Motor neuron (in vitro differentiated cells): ENCODE measurements around the gene TINAG. TPM values are rescaled to one million over a fixed set of nuclear protein-coding genes. Genes with fewer than 3 reads are reported as not detected.

Experiments
- ATAC-seq, 8 experiments: fragments of 200-7000 bp; cut with Tn5 transposase; replicated peaks in 6 of 8; 2 replicates each; pipeline ENCODE4 v1.8.0; 2021; ENCODE audit warnings: mild to moderate bottlenecking in 8 of 8, moderate library complexity in 8 of 8
- H3K27ac ChIP-seq, 2 donors: fragments of 250-450 bp; sonication (Bioruptor Pico); 2 replicates each; pipeline ENCODE4 v1.9.0; 2021; ENCODE audit warnings: antibody characterized with exemption in 2 of 2, mild to moderate bottlenecking in 2 of 2, moderate library complexity in 1 of 2
- H3K4me1 ChIP-seq, 2 donors: fragments of 250-450 bp; sonication (Bioruptor Pico); replicated peaks in 1 of 2; 2 replicates each; pipeline ENCODE4 v1.6.1; 2021; ENCODE audit warnings: antibody characterized with exemption in 2 of 2, mild to moderate bottlenecking in 2 of 2, moderate library complexity in 1 of 2
- H3K4me3 ChIP-seq, 5 donors: fragments of 250-450 bp; sonication (Bioruptor Pico); 2 replicates each; pipeline ENCODE4 v1.9.0; 2021; ENCODE audit warnings: antibody characterized with exemption in 5 of 5, mild to moderate bottlenecking in 5 of 5, moderate library complexity in 4 of 5
- WGBS, 10 experiments: fragments of 450-650 bp; shearing (Covaris generic); methylation state at CpG; one replicate each; pipeline ENCODE4 v1.0.0; 2022; 5-methylcytosine and 5-hydroxymethylcytosine counted together
- in situ Hi-C, 9 experiments: fragments of 400-800 bp; cut with MboI; loops; one replicate each; pipeline ENCODE4 v1.15.0; 2021; ENCODE audit warnings: low sequenced_read_pairs in 9 of 9, low pct_unique_long_range_greater_than_20kb in 2 of 9; ENCODE audit not compliant: unreplicated experiment in 9 of 9
- total RNA-seq, 8 experiments: library from RNA; unstranded; fragments of 300-600 nt; gene quantifications; 2 replicates each; pipeline versions ENCODE4 v1.2.3 to v1.2.4, GENCODE V29; 2022

Gene TINAG
- total RNA-seq, 8 experiments from 2014 or later = 0.19 TPM; not detected in 7

GRCh38 chr6:54404791-54405190 lies 96.5 kb downstream of the TINAG start:
- Histone ChIP-seq H3K4me3 (no peak overlapping the region), H3K27ac (no peak overlapping the region), H3K4me1 (no peaks in the 10 kb centered on the region)
- in situ Hi-C loops = no loop called here
- ATAC-seq = no peak
- WGBS, 10 experiments = 57 to 100% (median 80%) methylated on average over 1 of the region's 1 CpG; no CpG with 5 or more reads in 4 of the 10 experiments

- in situ Hi-C loops = no loop called here
- no peaks in the 10 kb centered on the region for H3K4me1 ChIP-seq
- 100% methylated on average over 1 of the region's 1 CpG; no CpG with 5 or more reads in 7 of the 10 experiments for WGBS, 10 experiments
These were observed 103.5 kb downstream of the TINAG start for GRCh38 chr6:54411767-54412166.

GRCh38 chr6:54415517-54415916 lies 107.3 kb downstream of the TINAG start:
- 4 to 100% (median 52%) methylated on average over 1 to 3 of the region's 3 CpGs; no CpG with 5 or more reads in 2 of the 10 experiments for WGBS, 10 experiments

More at GRCh38 chr6:54411767-54412166, 103.5 kb downstream of the TINAG start:
- Histone ChIP-seq H3K4me3 (no peak overlapping the region), H3K27ac (no peak overlapping the region)
- ATAC-seq = no peak

GRCh38 chr6:54419885-54420284 lies 111.6 kb downstream of the TINAG start:
- in situ Hi-C loops = no loop called here
- ATAC-seq = peak in 5 of 8 experiments; percentile 30 to 98 (median 69)
- no peak overlapping the region for H3K27ac ChIP-seq
- no peak overlapping the region for H3K4me3 ChIP-seq
- whole genome bisulfite sequencing, 10 experiments = 0 to 100% (median 60%) methylated on average over 2 to 3 of the region's 3 CpGs; no CpG with 5 or more reads in 1 of the 10 experiments
- no peaks in the 10 kb centered on the region for H3K4me1 ChIP-seq

More at GRCh38 chr6:54415517-54415916, 107.3 kb downstream of the TINAG start:
- ATAC-seq = peak in 3 of 8 experiments; percentile 42 to 62 (median 58)
- Histone ChIP-seq H3K4me3 (no peak overlapping the region), H3K27ac (no peak overlapping the region), H3K4me1 (no peaks in the 10 kb centered on the region)
- in situ Hi-C loops = no loop called here

GRCh38 chr6:54426995-54427394 lies 118.8 kb downstream of the TINAG start:
- Histone ChIP-seq H3K4me1 (no peaks in the 10 kb centered on the region), H3K27ac (no peak overlapping the region), H3K4me3 (no peak overlapping the region)
- ATAC-seq = no peak
- in situ Hi-C loops = no loop called here

- ATAC-seq = peak in 3 of 8 experiments; percentile 67 to 94 (median 74)
- H3K27ac ChIP-seq = no peak overlapping the region
- in situ Hi-C loops = no loop called here
These were observed 119.2 kb downstream of the TINAG start for GRCh38 chr6:54427396-54427937.

GRCh38 chr6:54428431-54428830 lies 120.2 kb downstream of the TINAG start:
- H3K4me3 ChIP-seq = no peak overlapping the region
- WGBS, 10 experiments = 80 to 100% (median 100%) methylated on average over 1 of the region's 1 CpG; no CpG with 5 or more reads in 6 of the 10 experiments
- in situ Hi-C loops = no loop called here
- no peak overlapping the region for H3K27ac ChIP-seq
- no peaks in the 10 kb centered on the region for H3K4me1 ChIP-seq
- no peak for ATAC-seq

More at GRCh38 chr6:54427396-54427937, 119.2 kb downstream of the TINAG start:
- WGBS, 10 experiments = 0 to 100% (median 32%) methylated on average over 1 of the region's 1 CpG; no CpG with 5 or more reads in 4 of the 10 experiments
- H3K4me1 ChIP-seq = no peaks in the 10 kb centered on the region
- no peak overlapping the region for H3K4me3 ChIP-seq

GRCh38 chr6:54431466-54431865 lies 123.2 kb downstream of the TINAG start:
- in situ Hi-C loops = no loop called here
- H3K27ac ChIP-seq = no peak overlapping the region
- 9 to 100% (median 80%) methylated on average over 1 to 2 of the region's 2 CpGs; no CpG with 5 or more reads in 2 of the 10 experiments for WGBS, 10 experiments
- H3K4me3 ChIP-seq = no peak overlapping the region
- H3K4me1 ChIP-seq = no peaks in the 10 kb centered on the region
- ATAC-seq = no peak

Other genes with a start within 250 kb of the TINAG start
- 10 to 100 TPM in 1 of 8 experiments, 1 to 10 TPM in 1, under 1 TPM in 5, not detected in 1; 0.05 to 11.5 (median 0.52) TPM for gene MLIP, start 197.0 kb upstream of the TINAG start, total RNA-seq